OCI-LY7 (cell line): ENCODE measurements around the gene CERS3. TPM values are rescaled to one million over a fixed set of nuclear protein-coding genes. Genes with fewer than 3 reads are reported as not detected.

Experiments
- BruUV-seq: library from RNA; stranded (reverse); fragments of 400-500 nt; replicated peaks from 2 replicates; lab custom pipeline; 2021; lab: Mats Ljungman, UMichigan
- CTCF ChIA-PET: fragments of 300-600 bp; sonication (Branson Sonifier 250); formaldehyde crosslinking; loops from one replicate; lab custom pipeline; 2022; ENCODE audit warnings: antibody characterized with exemption; ENCODE audit not compliant: unreplicated experiment; lab: Charles Lee
- POLR2A ChIA-PET: fragments of 300-600 bp; sonication (Branson Sonifier 250); formaldehyde crosslinking; loops from one replicate; lab custom pipeline; 2022; ENCODE audit warnings: antibody characterized with exemption; lab: Charles Lee
- DNase-seq: peaks from one replicate; pipeline ENCODE4 v3.0.0-alpha.2; 2015; ENCODE audit warnings: low spot score
- H2AFZ ChIP-seq: fragments of 200-600 bp; sonication (generic), shearing (Covaris generic); 2 replicates; pipeline ENCODE4 v1.6.1; 2014; ENCODE audit warnings: mild to moderate bottlenecking, antibody characterized with exemption, low read length, moderate library complexity
- H3K27ac ChIP-seq: fragments of 200-600 bp; sonication (generic); 2 replicates; pipeline ENCODE4 v1.5.1; 2014; ENCODE audit warnings: mixed run types, low read depth, mild to moderate bottlenecking, moderate library complexity, low read length, inconsistent platforms; ENCODE audit not compliant: poor library complexity, severe bottlenecking
- H3K36me3 ChIP-seq: fragments of 200-600 bp; sonication (generic); 2 replicates; pipeline ENCODE4 v1.6.1; 2014; ENCODE audit warnings: mild to moderate bottlenecking, antibody characterized with exemption, low read length, moderate library complexity, mixed read lengths; ENCODE audit not compliant: insufficient read depth
- H3K4me1 ChIP-seq: fragments of 200-600 bp; sonication (generic); 2 replicates; pipeline ENCODE4 v1.5.1; 2014; ENCODE audit warnings: mild to moderate bottlenecking, low read length; ENCODE audit not compliant: insufficient read depth, poor library complexity, severe bottlenecking
- H3K4me2 ChIP-seq: fragments of 200-600 bp; sonication (generic); 2 replicates; pipeline ENCODE4 v1.6.1; 2014; ENCODE audit warnings: mild to moderate bottlenecking, low read length
- H3K4me3 ChIP-seq: fragments of 200-600 bp; sonication (generic); 2 replicates; pipeline ENCODE4 v1.5.1; 2014; ENCODE audit warnings: mild to moderate bottlenecking, low read depth, low read length; ENCODE audit not compliant: poor library complexity, severe bottlenecking
- H3K79me2 ChIP-seq: fragments of 200-600 bp; sonication (generic); 2 replicates; pipeline ENCODE4 v1.6.1; 2016; ENCODE audit warnings: low read depth, mild to moderate bottlenecking, low read length, moderate library complexity, mixed read lengths; ENCODE audit not compliant: insufficient read depth
- H3K9me2 ChIP-seq: fragments of 200-600 bp; sonication (generic); 2 replicates; pipeline ENCODE4 v1.6.1; 2016; ENCODE audit warnings: mild to moderate bottlenecking, low read length, mixed read lengths; ENCODE audit not compliant: insufficient read depth
- H3K9me3 ChIP-seq: fragments of 200-600 bp; sonication (generic); 2 replicates; pipeline ENCODE4 v1.6.1; 2014; ENCODE audit warnings: mild to moderate bottlenecking, mixed run types, low read length, mixed read lengths
- H4K20me1 ChIP-seq: fragments of 200-600 bp; sonication (generic); 2 replicates; pipeline ENCODE4 v1.6.1; 2014; ENCODE audit warnings: mild to moderate bottlenecking, antibody characterized with exemption, low read length, moderate library complexity, mixed read lengths; ENCODE audit not compliant: insufficient read depth
- CTCF ChIP-seq: fragments of 200-600 bp; sonication (generic); conservative IDR thresholded peaks from 2 replicates; pipeline ENCODE4 v1.5.1; 2014; ENCODE audit warnings: mild to moderate bottlenecking, antibody characterized with exemption, low read length, moderate library complexity, mixed read lengths
- EZH2phosphoT487 ChIP-seq: fragments of 200-600 bp; sonication (generic); IDR thresholded peaks from 2 replicates; pipeline ENCODE4 v1.6.1; 2018; ENCODE audit warnings: low read depth, borderline replicate concordance, mild to moderate bottlenecking, mixed run types, antibody characterized with exemption, low read length, moderate library complexity, mixed read lengths
- intact Hi-C: fragments of 100-400 bp; cut with micrococcal nuclease; formaldehyde crosslinking; loops from one replicate; pipeline ENCODE4 v1.10.0; 2022; ENCODE audit not compliant: unreplicated experiment
- total RNA-seq, 2 experiments: library from RNA; depleted of rRNA in 1 of 2; stranded (reverse); fragments of >200 nt in 1 of 2; shearing (Covaris generic) in 1 of 2; gene quantifications; 2 replicates each; pipeline ENCODE4 v1.2.3, GENCODE V29; 2014 to 2022

The CERS3 gene
- total RNA-seq, 2 experiments from 2014 or later: 0.88 TPM; not detected in 1

DNA sequence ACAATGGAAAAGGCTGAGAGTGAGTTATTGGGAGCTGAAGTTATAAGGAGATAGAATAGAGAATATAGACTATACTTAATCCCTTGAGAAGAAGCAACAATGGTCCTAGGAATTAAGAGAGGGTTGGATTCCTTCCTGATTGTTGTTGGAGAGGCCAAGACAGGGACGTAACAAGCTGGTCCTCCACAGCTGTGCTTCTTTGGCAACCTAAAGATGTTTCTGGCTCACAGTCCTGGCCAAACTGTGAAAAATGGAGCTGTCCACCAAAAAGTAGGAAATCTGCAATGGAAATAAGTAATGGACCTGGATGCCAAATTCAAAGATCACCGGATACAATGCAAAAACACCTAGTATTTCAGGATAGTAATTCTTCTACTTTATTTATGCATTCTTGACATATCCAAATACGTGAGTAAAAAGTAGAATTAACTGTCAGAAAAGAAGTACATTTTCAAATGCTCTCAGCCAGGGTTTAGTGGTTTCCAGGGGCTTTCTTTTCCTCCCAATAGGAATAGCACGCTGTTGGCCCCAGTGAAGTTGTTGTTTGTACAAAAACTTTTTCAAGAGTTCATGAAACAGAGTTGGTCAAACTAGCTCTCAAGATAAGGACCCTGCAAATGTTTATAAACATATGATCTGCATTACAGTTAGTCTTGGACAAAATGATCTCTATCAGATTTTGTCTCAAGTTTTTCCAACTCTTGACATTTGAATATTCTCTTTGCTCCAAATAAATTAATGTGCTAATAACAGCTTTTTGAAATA lies 28.3 kb downstream of the CERS3 start:
- H3K4me2 ChIP-seq: no peak overlapping the region
- H3K4me1 ChIP-seq: no peaks in the 10 kb centered on the region
- no TSS peak for BruUV-seq
- TF ChIP-seq EZH2phosphoT487: no peak
- no peak for TF ChIP-seq CTCF
- ChIA-PET POLR2A (no interaction called here), CTCF (no interaction called here)
- no peak overlapping the region for H3K4me3 ChIP-seq
- no peaks in the 10 kb centered on the region for H4K20me1 ChIP-seq
- intact Hi-C loops: no loop called here
- DNase-seq: no peak
- no peaks in the 10 kb centered on the region for H3K9me2 ChIP-seq
- no peaks in the 10 kb centered on the region for H3K79me2 ChIP-seq
- H3K27ac ChIP-seq: no peak overlapping the region
- H3K36me3 ChIP-seq: no peaks in the 10 kb centered on the region
- H3K9me3 ChIP-seq: no peaks in the 10 kb centered on the region
- no peak overlapping the region for H2AFZ ChIP-seq

DNA sequence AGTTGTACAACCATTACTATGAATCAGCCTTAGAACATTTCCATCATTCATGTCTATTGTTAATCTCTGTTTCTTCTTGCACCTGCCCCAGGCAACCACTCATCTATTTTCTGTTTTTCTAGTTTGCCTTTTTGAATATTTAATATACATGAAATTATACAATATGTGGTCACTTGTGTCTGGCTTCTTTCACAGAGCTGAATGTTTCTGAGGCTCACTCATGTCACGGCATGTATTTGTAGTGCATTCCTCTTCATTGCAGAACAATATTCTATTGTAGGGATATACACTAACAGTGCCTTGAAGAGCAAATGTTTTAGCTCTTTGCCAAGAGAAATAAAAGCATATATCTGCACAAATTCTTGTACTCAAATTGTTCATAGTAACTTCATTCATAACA lies 32.9 kb downstream of the CERS3 start:
- POLR2A ChIA-PET: no interaction called here
- Histone ChIP-seq H3K36me3 (no peaks in the 10 kb centered on the region), H3K79me2 (no peaks in the 10 kb centered on the region), H3K9me2 (no peaks in the 10 kb centered on the region), H4K20me1 (no peaks in the 10 kb centered on the region), H3K4me3 (no peak overlapping the region), H3K4me1 (no peaks in the 10 kb centered on the region), H3K4me2 (no peak overlapping the region), H2AFZ (no peak overlapping the region), H3K27ac (no peak overlapping the region), H3K9me3 (no peaks in the 10 kb centered on the region)
- BruUV-seq: no TSS peak
- no peak for TF ChIP-seq CTCF
- TF ChIP-seq EZH2phosphoT487: no peak
- intact Hi-C loops: no loop called here
- CTCF ChIA-PET: no interaction called here
- no peak for DNase-seq

- no peak for DNase-seq
- POLR2A ChIA-PET: no interaction called here
- BruUV-seq: no TSS peak
- Histone ChIP-seq H3K4me2 (no peak overlapping the region), H3K36me3 (no peaks in the 10 kb centered on the region), H3K4me1 (no peaks in the 10 kb centered on the region), H3K9me2 (no peaks in the 10 kb centered on the region), H3K4me3 (no peak overlapping the region), H3K27ac (no peak overlapping the region), H2AFZ (no peak overlapping the region), H4K20me1 (no peaks in the 10 kb centered on the region), H3K9me3 (no peaks in the 10 kb centered on the region), H3K79me2 (no peaks in the 10 kb centered on the region)
- intact Hi-C loops: no loop called here
- TF ChIP-seq EZH2phosphoT487: no peak
- no peak for TF ChIP-seq CTCF
- CTCF ChIA-PET: no interaction called here
These were observed 35.5 kb downstream of the CERS3 start for GRCh38 chr15:100493213-100493612.
